ENCODE data around the gene GNRHR.
A peak's percentile ranks its signal among the peaks of the same experiment; 100 is the strongest.
"Not testable (repeated sequence)": the region's sequence is repeated elsewhere in the genome, so short reads cannot be mapped to it uniquely, and the experiment has no call there.

The GNRHR gene

GRCh38 chr4:67725981-67726380 is 28.2 kb downstream of the GNRHR start:
- no peak for DNase-seq

GRCh38 chr4:67725132-67725531 is 29.1 kb downstream of the GNRHR start:
- DNase-seq = no peak

GRCh38 chr4:67723949-67724348 is 30.2 kb downstream of the GNRHR start:
- DNase-seq = no peak

GRCh38 chr4:67723341-67723740 is 30.8 kb downstream of the GNRHR start:
- no peak for DNase-seq

GRCh38 chr4:67721770-67722597 is 32.2 kb downstream of the GNRHR start:
- DNase-seq = no peak

- DNase-seq = no peak
Measured at GRCh38 chr4:67721315-67721769, 32.8 kb downstream of the GNRHR start.

- no peak for DNase-seq
Measured at GRCh38 chr4:67719953-67720617, 34.1 kb downstream of the GNRHR start.

- DNase-seq = no peak
Measured at GRCh38 chr4:67718848-67719247, 35.3 kb downstream of the GNRHR start.

- DNase-seq = no peak
Measured at GRCh38 chr4:67717586-67717985, 36.6 kb downstream of the GNRHR start.

GRCh38 chr4:67714955-67715354 is 39.2 kb downstream of the GNRHR start:
- no peak for DNase-seq

GRCh38 chr4:67714248-67714583 is 40.0 kb downstream of the GNRHR start:
- peak; percentile 17 for DNase-seq

GRCh38 chr4:67713529-67714247 is 40.5 kb downstream of the GNRHR start:
- no peak for DNase-seq

GRCh38 chr4:67712650-67713528 is 41.3 kb downstream of the GNRHR start:
- DNase-seq = no peak

- DNase-seq = no peak
Measured at GRCh38 chr4:67712000-67712625, 42.1 kb downstream of the GNRHR start.

GRCh38 chr4:67706682-67707081 is 47.5 kb downstream of the GNRHR start:
- not testable (repeated sequence) for DNase-seq

GRCh38 chr4:67704843-67705242 is 49.3 kb downstream of the GNRHR start:
- DNase-seq = no peak

GRCh38 chr4:67702166-67702565 is 52.0 kb downstream of the GNRHR start:
- no peak for DNase-seq

- no peak for DNase-seq
Measured at GRCh38 chr4:67701517-67701850, 52.7 kb downstream of the GNRHR start.

- DNase-seq = peak; percentile 97
Measured at GRCh38 chr4:67700738-67701516, 53.3 kb downstream of the GNRHR start, which contains the start of gene UBA6. Gene UBA6 (minus strand): TSS chr4:67701155. CDS start chr4:67701119, 36 bp downstream.

GRCh38 chr4:67700116-67700737 is 54.0 kb downstream of the GNRHR start:
- peak; percentile 37 for DNase-seq

- DNase-seq = no peak
Measured at GRCh38 chr4:67699603-67700002, 54.6 kb downstream of the GNRHR start.

All from activated CD4-positive, alpha-beta T cell treated with anti-CD3 and anti-CD28 coated beads, Interleukin-2, Interleukin-6, amounts not matched to agents 100 ng/mL and 50 ng/mL, durations not matched to agents 16 hours and 8 hours (primary cell).